Liver (tissue), 9 donors: Measurements from ENCODE around the gene HDAC5. TPM values are rescaled to one million over a fixed set of nuclear protein-coding genes. Genes with fewer than 3 reads are reported as not detected.

Experiments used
- DNase-seq: peaks from one replicate; pipeline ENCODE4 v3.0.0-alpha.2; 2017; ENCODE audit warnings: low spot score
- H3K27ac ChIP-seq, 2 donors: one replicate each; pipeline ENCODE4 v1.7.0; 2013; ENCODE audit warnings: inconsistent platforms in 2 of 2, low read length in 2 of 2, control low read depth in 1 of 2, low read depth in 1 of 2, mild to moderate bottlenecking in 1 of 2
- H3K27me3 ChIP-seq, 4 donors: one replicate each; pipeline versions ENCODE4 v1.6.1 to v1.7.0; 2013; ENCODE audit warnings: low read length in 3 of 4, inconsistent platforms in 1 of 4, mild to moderate bottlenecking in 1 of 4, moderate library complexity in 1 of 4; ENCODE audit not compliant: control insufficient read depth in 4 of 4, insufficient read depth in 4 of 4
- H3K36me3 ChIP-seq, 4 donors: one replicate each; pipeline versions ENCODE4 v1.6.1 to v1.7.0; 2013; ENCODE audit warnings: low read length in 3 of 4, mild to moderate bottlenecking in 3 of 4, low read depth in 1 of 4, moderate library complexity in 1 of 4; ENCODE audit not compliant: control insufficient read depth in 4 of 4, insufficient read depth in 3 of 4
- H3K4me1 ChIP-seq, 4 donors: one replicate each; pipeline versions ENCODE4 v1.6.1 to v1.7.0; 2013; ENCODE audit warnings: low read length in 3 of 4, mild to moderate bottlenecking in 3 of 4, moderate library complexity in 1 of 4; ENCODE audit not compliant: control insufficient read depth in 4 of 4, insufficient read depth in 4 of 4
- H3K4me3 ChIP-seq, 3 donors: one replicate each; pipeline versions ENCODE4 v1.6.1 to v1.7.0; 2013; ENCODE audit warnings: low read length in 3 of 3, control low read depth in 1 of 3, low read depth in 1 of 3, mild to moderate bottlenecking in 1 of 3
- H3K9ac ChIP-seq, 2 donors: one replicate each; pipeline ENCODE4 v1.7.0; 2013; ENCODE audit warnings: low read length in 2 of 2, mild to moderate bottlenecking in 2 of 2, moderate library complexity in 2 of 2, control low read depth in 1 of 2, low read depth in 1 of 2
- H3K9me3 ChIP-seq, 4 donors: one replicate each; pipeline versions ENCODE4 v1.6.1 to v1.7.0; 2013; ENCODE audit warnings: low read length in 3 of 4; ENCODE audit not compliant: control insufficient read depth in 4 of 4
- ATF3 ChIP-seq: IDR thresholded peaks from 2 replicates; pipeline ENCODE4 v1.6.1; 2016; ENCODE audit warnings: antibody characterized with exemption
- EGR1 ChIP-seq, 2 donors: IDR thresholded peaks; 2 replicates each; pipeline ENCODE4 v1.6.1; 2016 to 2018; ENCODE audit warnings: antibody characterized with exemption in 2 of 2, low read depth in 2 of 2
- FOXA1 ChIP-seq: IDR thresholded peaks from 2 replicates; pipeline ENCODE4 v1.6.1; 2016; ENCODE audit warnings: antibody characterized with exemption
- FOXA2 ChIP-seq: IDR thresholded peaks from 2 replicates; pipeline ENCODE4 v1.6.1; 2016; ENCODE audit warnings: antibody characterized with exemption
- GABPA ChIP-seq, 2 donors: IDR thresholded peaks in 1 of 2; conservative IDR thresholded peaks in 1 of 2; 2 replicates each; pipeline ENCODE4 v1.6.1; 2016; ENCODE audit warnings: antibody characterized with exemption in 2 of 2, mild to moderate bottlenecking in 1 of 2, moderate library complexity in 1 of 2
- HNF4A ChIP-seq, 2 donors: conservative IDR thresholded peaks; 2 replicates each; pipeline ENCODE4 v1.6.1; 2016; ENCODE audit warnings: antibody characterized with exemption in 2 of 2, mild to moderate bottlenecking in 2 of 2
- HNF4G ChIP-seq: IDR thresholded peaks from 2 replicates; pipeline ENCODE4 v1.6.1; 2016; ENCODE audit warnings: antibody characterized with exemption
- JUND ChIP-seq, 2 donors: IDR thresholded peaks; 2 replicates each; pipeline ENCODE4 v1.6.1; 2016; ENCODE audit warnings: antibody characterized with exemption in 2 of 2
- MAX ChIP-seq: IDR thresholded peaks from 2 replicates; pipeline ENCODE4 v1.6.1; 2016; ENCODE audit warnings: antibody characterized with exemption
- NR2F2 ChIP-seq: IDR thresholded peaks from 2 replicates; pipeline ENCODE4 v1.6.1; 2016; ENCODE audit warnings: antibody characterized with exemption
- RAD21 ChIP-seq, 2 donors: IDR thresholded peaks; 2 replicates each; pipeline ENCODE4 v1.6.1; 2016; ENCODE audit warnings: antibody characterized with exemption in 2 of 2, mild to moderate bottlenecking in 2 of 2
- RXRA ChIP-seq, 2 donors: IDR thresholded peaks; 2 replicates each; pipeline ENCODE4 v1.6.1; 2017 to 2018; ENCODE audit warnings: antibody characterized with exemption in 2 of 2, mild to moderate bottlenecking in 1 of 2
- SP1 ChIP-seq: IDR thresholded peaks from 2 replicates; pipeline ENCODE4 v1.6.1; 2018; ENCODE audit warnings: antibody characterized with exemption, mild to moderate bottlenecking
- TAF1 ChIP-seq: conservative IDR thresholded peaks from 2 replicates; pipeline ENCODE4 v1.6.1; 2016; ENCODE audit warnings: antibody characterized with exemption, mild to moderate bottlenecking
- YY1 ChIP-seq: IDR thresholded peaks from 2 replicates; pipeline ENCODE4 v1.6.1; 2016; ENCODE audit warnings: antibody characterized with exemption, mild to moderate bottlenecking
- ZBTB33 ChIP-seq: IDR thresholded peaks from 2 replicates; pipeline ENCODE4 v1.6.1; 2016; ENCODE audit warnings: antibody characterized with exemption
- WGBS: extraction: QIAGEN DNeasy Blood & Tissue Kit; methylation state at CpG from one replicate; pipeline ENCODE4 v1.1.7; 2013; 5-methylcytosine and 5-hydroxymethylcytosine counted together
- polyA plus RNA-seq, 2 donors: library from polyadenylated mRNA; stranded (reverse) in 1 of 2; unstranded in 1 of 2; fragments of 200-250 nt in 1 of 2; fragments of >200 nt in 1 of 2; fragmentation: Nextera tagmentation in 1 of 2; extraction: Ambion mirVana in 1 of 2; gene quantifications; one replicate each; pipeline versions ENCODE4 v1.2.1 to v1.2.3, GENCODE V29; 2013 to 2015
- total RNA-seq, 2 donors: library from RNA; depleted of rRNA; stranded (reverse); fragments of >200 nt; gene quantifications; one replicate each; pipeline ENCODE4 v1.2.3, GENCODE V29; 2014
- TF ChIP-seq, protein P1 (sequence below): fragments of 150-350 bp; IDR thresholded peaks from 2 replicates; pipeline ENCODE4 v1.5.1; 2017; ENCODE audit warnings: improper control_type of control experiment, low read depth, low read length; ENCODE audit not compliant: missing input control
- TF ChIP-seq, protein P2 (sequence below): IDR thresholded peaks from 2 replicates; pipeline ENCODE4 v1.6.1; 2016; ENCODE audit warnings: antibody characterized with exemption, mild to moderate bottlenecking
- donor health status: healthy.
- donor health status: healthy.
- donor health status: healthy.
- donor health status: healthy.
- donor health status: healthy.

The HDAC5 gene
- total and polyA plus RNA-seq, 4 donors, result 5.8 to 20.3 (median 14.4) TPM

GRCh38 chr17:44062871-44063270, 60.6 kb downstream of the HDAC5 start:
- no peak overlapping the region for H3K27ac ChIP-seq
- DNase-seq, result no peak
- WGBS, result 96% methylated on average over 15 of the region's 15 CpGs
- H3K4me1 ChIP-seq, result peaks cover 0 to 25% (median 17%) of the 10 kb centered on the region in 4 donors
- TF ChIP-seq TAF1, result no peak
- no peak for TF ChIP-seq MAX
- TF ChIP-seq, protein P1, sequence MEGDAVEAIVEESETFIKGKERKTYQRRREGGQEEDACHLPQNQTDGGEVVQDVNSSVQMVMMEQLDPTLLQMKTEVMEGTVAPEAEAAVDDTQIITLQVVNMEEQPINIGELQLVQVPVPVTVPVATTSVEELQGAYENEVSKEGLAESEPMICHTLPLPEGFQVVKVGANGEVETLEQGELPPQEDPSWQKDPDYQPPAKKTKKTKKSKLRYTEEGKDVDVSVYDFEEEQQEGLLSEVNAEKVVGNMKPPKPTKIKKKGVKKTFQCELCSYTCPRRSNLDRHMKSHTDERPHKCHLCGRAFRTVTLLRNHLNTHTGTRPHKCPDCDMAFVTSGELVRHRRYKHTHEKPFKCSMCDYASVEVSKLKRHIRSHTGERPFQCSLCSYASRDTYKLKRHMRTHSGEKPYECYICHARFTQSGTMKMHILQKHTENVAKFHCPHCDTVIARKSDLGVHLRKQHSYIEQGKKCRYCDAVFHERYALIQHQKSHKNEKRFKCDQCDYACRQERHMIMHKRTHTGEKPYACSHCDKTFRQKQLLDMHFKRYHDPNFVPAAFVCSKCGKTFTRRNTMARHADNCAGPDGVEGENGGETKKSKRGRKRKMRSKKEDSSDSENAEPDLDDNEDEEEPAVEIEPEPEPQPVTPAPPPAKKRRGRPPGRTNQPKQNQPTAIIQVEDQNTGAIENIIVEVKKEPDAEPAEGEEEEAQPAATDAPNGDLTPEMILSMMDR, result no peak
- TF ChIP-seq, protein P2, sequence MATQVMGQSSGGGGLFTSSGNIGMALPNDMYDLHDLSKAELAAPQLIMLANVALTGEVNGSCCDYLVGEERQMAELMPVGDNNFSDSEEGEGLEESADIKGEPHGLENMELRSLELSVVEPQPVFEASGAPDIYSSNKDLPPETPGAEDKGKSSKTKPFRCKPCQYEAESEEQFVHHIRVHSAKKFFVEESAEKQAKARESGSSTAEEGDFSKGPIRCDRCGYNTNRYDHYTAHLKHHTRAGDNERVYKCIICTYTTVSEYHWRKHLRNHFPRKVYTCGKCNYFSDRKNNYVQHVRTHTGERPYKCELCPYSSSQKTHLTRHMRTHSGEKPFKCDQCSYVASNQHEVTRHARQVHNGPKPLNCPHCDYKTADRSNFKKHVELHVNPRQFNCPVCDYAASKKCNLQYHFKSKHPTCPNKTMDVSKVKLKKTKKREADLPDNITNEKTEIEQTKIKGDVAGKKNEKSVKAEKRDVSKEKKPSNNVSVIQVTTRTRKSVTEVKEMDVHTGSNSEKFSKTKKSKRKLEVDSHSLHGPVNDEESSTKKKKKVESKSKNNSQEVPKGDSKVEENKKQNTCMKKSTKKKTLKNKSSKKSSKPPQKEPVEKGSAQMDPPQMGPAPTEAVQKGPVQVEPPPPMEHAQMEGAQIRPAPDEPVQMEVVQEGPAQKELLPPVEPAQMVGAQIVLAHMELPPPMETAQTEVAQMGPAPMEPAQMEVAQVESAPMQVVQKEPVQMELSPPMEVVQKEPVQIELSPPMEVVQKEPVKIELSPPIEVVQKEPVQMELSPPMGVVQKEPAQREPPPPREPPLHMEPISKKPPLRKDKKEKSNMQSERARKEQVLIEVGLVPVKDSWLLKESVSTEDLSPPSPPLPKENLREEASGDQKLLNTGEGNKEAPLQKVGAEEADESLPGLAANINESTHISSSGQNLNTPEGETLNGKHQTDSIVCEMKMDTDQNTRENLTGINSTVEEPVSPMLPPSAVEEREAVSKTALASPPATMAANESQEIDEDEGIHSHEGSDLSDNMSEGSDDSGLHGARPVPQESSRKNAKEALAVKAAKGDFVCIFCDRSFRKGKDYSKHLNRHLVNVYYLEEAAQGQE, result no peak
- no peak for TF ChIP-seq NR2F2
- no peak for TF ChIP-seq SP1
- no peak for TF ChIP-seq GABPA (IDR thresholded peaks at IDR 0.05 in 1 of 2, conservative IDR thresholded peaks at IDR 0.05 in 1 of 2)
- TF ChIP-seq FOXA2, result no peak
- TF ChIP-seq YY1, result no peak
- TF ChIP-seq ATF3, result no peak
- TF ChIP-seq FOXA1, result no peak
- no peak for TF ChIP-seq RAD21 (IDR thresholded peaks at IDR 0.05)
- no peak for TF ChIP-seq JUND (IDR thresholded peaks at IDR 0.05)
- TF ChIP-seq EGR1 (IDR thresholded peaks at IDR 0.05; ENCODE audit: low read depth in 2 of 2), result no peak
- no peak for TF ChIP-seq ZBTB33
- no peak for TF ChIP-seq HNF4G
- TF ChIP-seq RXRA (IDR thresholded peaks at IDR 0.05), result no peak
- TF ChIP-seq HNF4A (conservative IDR thresholded peaks at IDR 0.05), result no peak
- H3K36me3 ChIP-seq, result peaks cover 5 to 18% (median 11%) of the 10 kb centered on the region in 4 donors
- H3K9ac ChIP-seq, result no peak overlapping the region
- H3K27me3 ChIP-seq, result no peaks in the 10 kb centered on the region
- no peaks in the 10 kb centered on the region for H3K9me3 ChIP-seq
- no peak overlapping the region for H3K4me3 ChIP-seq
